GM21390 (cell line): ENCODE data around the gene NKAIN2.
"Not testable (repeated sequence)": the region's sequence is repeated elsewhere in the genome, so short reads cannot be mapped to it uniquely, and the experiment has no call there.

Experiments
- ATAC-seq: cut with Tn5 transposase; IDR thresholded peaks from one replicate; pipeline ENCODE4 v1.9.1; 2021; ENCODE audit not compliant: unreplicated experiment

The NKAIN2 gene

DNA sequence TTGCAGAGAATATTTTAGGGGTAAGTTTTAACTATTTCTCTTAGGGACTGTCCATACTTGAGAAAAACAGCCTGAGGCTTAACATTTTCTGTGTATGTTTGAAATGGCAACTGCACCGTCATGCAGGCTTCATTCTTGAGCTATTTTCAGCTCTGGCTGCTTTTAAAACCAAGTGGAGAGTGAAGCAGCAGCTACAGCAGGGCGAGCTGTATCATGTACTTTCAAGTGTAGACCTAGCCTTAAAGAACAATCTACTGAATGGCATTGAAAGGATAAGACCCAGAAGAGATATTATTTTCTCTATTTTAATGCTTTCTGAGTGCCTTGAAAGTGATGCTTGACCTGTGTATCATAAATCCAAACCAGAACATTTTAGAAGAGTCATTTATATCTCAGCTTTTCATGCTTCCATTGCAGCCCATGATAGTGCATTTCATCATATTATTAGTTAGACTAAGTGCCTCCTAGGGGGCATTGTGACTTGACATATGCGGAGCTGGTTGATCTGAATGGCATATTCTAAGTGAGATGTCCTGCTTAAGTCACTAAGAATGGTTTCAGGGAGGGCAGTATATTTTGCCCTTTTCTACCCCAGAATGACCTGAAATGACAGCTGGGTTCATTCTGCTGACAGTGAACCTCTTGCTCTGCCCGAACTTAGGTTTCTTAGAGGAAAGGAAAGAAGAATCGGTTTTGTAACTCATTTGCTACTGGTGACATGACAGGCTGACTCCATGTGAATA lies 85.3 kb downstream of the NKAIN2 start:
- ATAC-seq: no peak

GRCh38 chr6:123895346-123895745 lies 91.7 kb downstream of the NKAIN2 start:
- ATAC-seq: no peak

GRCh38 chr6:123895806-123896205 lies 92.1 kb downstream of the NKAIN2 start:
- ATAC-seq: no peak

DNA sequence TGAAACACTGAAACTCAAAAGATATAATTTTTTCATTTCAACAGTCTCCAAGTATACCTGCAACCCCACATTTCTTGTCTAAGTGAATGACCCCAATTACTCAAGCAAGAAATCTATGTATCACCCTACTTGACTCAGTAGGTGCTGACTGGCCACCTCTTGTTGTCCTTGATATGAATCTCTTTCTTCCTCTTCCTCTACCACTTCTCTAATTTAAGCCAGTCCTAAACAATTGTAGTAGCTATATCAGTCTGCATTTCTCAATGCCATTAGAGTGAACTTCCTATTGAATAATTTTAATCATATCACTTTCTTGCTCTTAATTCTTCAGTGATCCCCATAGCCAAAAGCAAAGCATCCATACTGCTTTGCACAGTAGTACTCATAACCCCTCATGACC lies 93.2 kb downstream of the NKAIN2 start:
- no peak for ATAC-seq

- no peak for ATAC-seq
Observed at GRCh38 chr6:123897965-123898364, 94.3 kb downstream of the NKAIN2 start.

DNA sequence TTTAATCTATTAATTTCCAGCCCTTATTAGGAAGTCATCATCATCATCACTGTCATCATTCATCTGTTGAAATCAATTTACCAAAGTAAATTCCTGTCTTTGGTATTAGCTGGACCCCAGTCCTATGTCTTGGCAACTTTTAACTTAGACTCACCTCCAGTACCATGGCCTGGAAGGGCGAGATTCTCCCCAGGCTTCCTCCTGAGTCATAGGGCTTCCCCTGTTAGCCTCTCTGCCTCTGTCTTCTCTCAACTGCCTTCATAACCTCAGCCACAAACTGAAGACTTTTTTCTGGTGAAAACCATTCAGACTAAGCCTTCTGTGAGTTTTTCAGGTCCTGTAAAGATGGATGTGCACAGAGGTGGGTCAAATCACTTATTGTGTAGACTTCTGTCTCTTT lies 95.0 kb downstream of the NKAIN2 start:
- ATAC-seq: no peak

GRCh38 chr6:123899745-123900144 lies 96.1 kb downstream of the NKAIN2 start:
- no peak for ATAC-seq

- no peak for ATAC-seq
Observed at GRCh38 chr6:123901436-123901835, 97.8 kb downstream of the NKAIN2 start.

GRCh38 chr6:123902738-123903313 lies 99.2 kb downstream of the NKAIN2 start:
- ATAC-seq: no peak

DNA sequence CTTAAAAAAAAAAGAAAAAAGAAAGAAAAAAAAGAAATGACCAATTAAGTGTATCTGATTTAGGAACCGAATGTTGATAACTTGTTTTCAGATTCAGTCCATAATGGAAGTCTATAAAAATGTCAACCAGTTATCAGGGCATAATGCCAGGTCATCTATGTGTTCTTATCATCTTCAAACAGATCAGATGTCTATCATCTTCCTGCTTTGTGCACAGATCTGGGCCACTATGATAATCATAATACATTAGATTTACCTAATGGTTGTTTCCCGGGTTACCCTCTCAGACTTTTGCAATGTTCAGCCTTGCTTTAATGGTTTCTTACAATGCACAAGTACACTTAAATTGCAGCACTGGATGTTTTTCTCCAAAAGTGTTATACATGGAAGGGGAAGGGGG lies 100.6 kb downstream of the NKAIN2 start:
- ATAC-seq: no peak

DNA sequence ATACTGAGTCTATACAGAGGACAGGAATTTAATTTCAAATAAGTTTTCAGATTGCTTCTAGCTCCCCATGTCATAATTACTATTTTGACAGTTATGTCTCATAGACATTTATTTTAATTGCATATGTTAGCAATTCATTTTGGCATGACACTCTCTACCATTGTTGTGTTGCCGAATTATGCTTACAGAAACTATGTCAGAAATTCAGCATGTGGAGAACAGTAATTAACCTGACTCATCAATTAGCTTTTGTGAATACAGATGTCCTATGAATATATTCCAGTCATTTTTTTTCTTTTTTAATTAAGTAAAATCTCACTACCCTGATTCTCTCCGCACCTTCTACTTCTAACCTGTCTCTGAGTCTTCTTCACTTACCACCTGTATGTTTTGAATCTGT lies 105.1 kb downstream of the NKAIN2 start:
- ATAC-seq: no peak

DNA sequence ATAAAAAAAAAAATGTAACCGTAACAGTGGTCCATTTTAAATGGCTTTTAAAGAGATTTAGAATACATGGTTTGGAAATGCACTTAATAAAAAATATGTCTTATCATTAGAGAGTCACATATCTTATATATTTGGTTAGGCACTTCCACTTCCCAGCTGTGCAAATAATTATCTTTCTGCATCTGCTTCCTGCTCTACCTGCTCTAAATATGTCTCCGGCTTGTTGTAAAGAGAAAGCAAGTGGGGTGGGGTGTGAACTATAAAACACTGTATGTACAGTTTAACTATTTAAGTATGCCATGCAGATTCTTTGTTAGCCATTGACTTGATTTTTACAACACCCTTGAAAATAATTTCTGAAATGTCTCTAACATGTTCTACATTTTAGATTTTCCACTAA lies 106.3 kb downstream of the NKAIN2 start:
- ATAC-seq: no peak

- ATAC-seq: no peak
Observed at GRCh38 chr6:123913863-123914262, 110.2 kb downstream of the NKAIN2 start.

DNA sequence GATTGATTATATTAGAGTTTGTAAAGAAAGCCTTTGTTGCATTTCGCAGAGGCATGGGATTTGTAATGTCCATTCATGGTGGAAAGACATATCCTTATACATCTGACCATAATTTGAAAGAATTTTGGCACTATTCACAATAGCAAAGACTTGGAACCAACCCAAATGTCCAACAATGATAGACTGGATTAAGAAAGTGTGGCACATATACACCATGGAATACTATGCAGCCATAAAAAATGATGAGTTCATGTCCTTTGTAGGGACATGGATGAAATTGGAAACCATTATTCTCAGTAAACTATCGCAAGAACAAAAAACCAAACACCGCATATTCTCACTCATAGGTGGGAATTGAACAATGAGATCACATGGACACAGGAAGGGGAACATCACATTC lies 119.7 kb downstream of the NKAIN2 start:
- not testable (repeated sequence) for ATAC-seq

DNA sequence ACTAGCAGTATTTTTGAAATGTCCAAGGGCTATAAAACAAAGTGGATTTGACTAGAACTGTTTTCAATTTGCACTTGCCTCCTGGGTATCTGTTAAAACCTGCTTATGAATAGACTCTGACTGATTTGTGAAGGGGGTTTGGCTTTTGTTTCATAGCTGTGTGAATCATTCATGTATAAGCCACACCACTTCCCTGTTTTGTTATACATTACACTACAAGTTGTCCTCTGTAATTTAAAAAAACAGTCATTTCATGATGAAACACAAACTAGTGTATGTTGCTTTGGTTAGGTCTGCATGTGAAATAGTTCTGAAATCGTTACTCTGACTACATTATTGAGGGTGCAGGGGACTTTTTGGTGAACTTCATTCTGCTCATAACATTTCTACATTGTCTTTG lies 121.7 kb downstream of the NKAIN2 start:
- ATAC-seq: peak; percentile 87

GRCh38 chr6:123925842-123926399 lies 122.3 kb downstream of the NKAIN2 start:
- ATAC-seq: no peak

- ATAC-seq: no peak
Observed at GRCh38 chr6:123928529-123928928, 124.9 kb downstream of the NKAIN2 start.

- ATAC-seq: no peak
Observed at GRCh38 chr6:123931928-123932327, 128.3 kb downstream of the NKAIN2 start.

- ATAC-seq: no peak
Observed at GRCh38 chr6:123940551-123940950, 136.9 kb downstream of the NKAIN2 start.

DNA sequence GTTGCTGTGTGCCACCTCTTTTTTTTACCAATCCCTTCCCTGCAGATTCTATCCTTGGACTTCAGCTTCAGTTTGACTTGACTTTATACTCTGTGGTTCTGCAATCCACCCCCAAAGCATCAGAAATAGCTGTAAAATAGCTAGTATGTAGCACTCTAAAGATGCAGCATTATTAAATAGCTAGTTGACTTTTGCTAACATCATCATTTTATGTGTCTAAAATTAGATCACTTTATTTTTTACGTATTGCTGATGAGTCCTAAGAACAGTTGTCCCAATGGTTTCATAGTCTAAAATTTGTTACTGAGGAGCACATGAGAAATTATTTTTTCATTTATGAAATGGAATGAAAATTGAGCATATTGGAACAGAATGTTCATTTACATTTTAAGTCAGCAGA lies 138.2 kb downstream of the NKAIN2 start:
- ATAC-seq: no peak

DNA sequence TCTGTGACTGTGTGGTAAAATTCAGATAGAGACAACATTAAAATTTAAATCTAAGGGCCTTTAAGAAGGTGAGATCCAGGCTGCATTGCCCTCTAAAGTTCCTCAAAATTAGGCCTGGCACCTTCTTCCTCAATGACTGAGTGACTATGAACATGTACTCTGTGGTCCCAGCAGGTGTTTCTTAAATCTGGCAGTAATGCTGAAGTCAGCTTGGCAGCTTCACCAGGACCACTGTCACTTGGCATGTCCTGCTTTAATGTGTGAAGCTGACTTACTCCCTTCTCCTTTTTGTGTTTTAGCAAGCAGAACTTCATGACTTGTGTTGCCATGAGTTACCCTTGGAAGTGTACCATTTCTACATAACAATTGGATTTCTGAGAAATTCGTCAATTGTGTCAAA lies 141.7 kb downstream of the NKAIN2 start:
- no peak for ATAC-seq

- ATAC-seq: no peak
Observed at GRCh38 chr6:123953920-123954319, 150.3 kb downstream of the NKAIN2 start.
